Fibroblast of skin of back (primary cell): Measurements from ENCODE around the gene C12orf75.
"Not testable (repeated sequence)": the region's sequence is repeated elsewhere in the genome, so short reads cannot be mapped to it uniquely, and the experiment has no call there.

Experiments
- DNase-seq: peaks from one replicate; pipeline ENCODE4 v3.0.0-alpha.2; 2013

The C12orf75 gene

GRCh38 chr12:105336411-105336810, 5.9 kb downstream of the C12orf75 start:
- DNase-seq = no peak

GRCh38 chr12:105337391-105337790, 6.9 kb downstream of the C12orf75 start:
- no peak for DNase-seq

- peak; percentile 46 for DNase-seq
Measured at GRCh38 chr12:105338966-105339365, 8.5 kb downstream of the C12orf75 start.

GRCh38 chr12:105341010-105341409, 10.5 kb downstream of the C12orf75 start:
- DNase-seq = no peak

- not testable (repeated sequence) for DNase-seq
Measured at GRCh38 chr12:105341620-105342019, 11.1 kb downstream of the C12orf75 start.

- no peak for DNase-seq
Measured at GRCh38 chr12:105342464-105342863, 12.0 kb downstream of the C12orf75 start.

GRCh38 chr12:105343836-105344235, 13.3 kb downstream of the C12orf75 start:
- no peak for DNase-seq

- no peak for DNase-seq
Measured at GRCh38 chr12:105347499-105347898, 17.0 kb downstream of the C12orf75 start.

GRCh38 chr12:105348142-105348541, 17.7 kb downstream of the C12orf75 start:
- DNase-seq = no peak

GRCh38 chr12:105348561-105348960, 18.1 kb downstream of the C12orf75 start:
- no peak for DNase-seq

GRCh38 chr12:105349138-105349537, 18.6 kb downstream of the C12orf75 start:
- no peak for DNase-seq

- DNase-seq = no peak
Measured at GRCh38 chr12:105351523-105351922, 21.0 kb downstream of the C12orf75 start.

- DNase-seq = no peak
Measured at GRCh38 chr12:105352052-105352451, 21.6 kb downstream of the C12orf75 start.

- no peak for DNase-seq
Measured at GRCh38 chr12:105352940-105353635, 22.6 kb downstream of the C12orf75 start.

GRCh38 chr12:105355752-105356151, 25.3 kb downstream of the C12orf75 start:
- DNase-seq = peak; percentile 73

GRCh38 chr12:105357162-105357691, 26.7 kb downstream of the C12orf75 start:
- DNase-seq = no peak

GRCh38 chr12:105358789-105359188, 28.3 kb downstream of the C12orf75 start:
- DNase-seq = no peak

GRCh38 chr12:105359856-105360255, 29.4 kb downstream of the C12orf75 start:
- no peak for DNase-seq

GRCh38 chr12:105363890-105364289, 33.4 kb downstream of the C12orf75 start:
- no peak for DNase-seq

GRCh38 chr12:105365231-105365630, 34.7 kb downstream of the C12orf75 start:
- DNase-seq = no peak

- DNase-seq = no peak
Measured at GRCh38 chr12:105368047-105368646, 37.7 kb downstream of the C12orf75 start.

GRCh38 chr12:105369014-105369413, 38.5 kb downstream of the C12orf75 start:
- DNase-seq = peak; percentile 83

GRCh38 chr12:105374303-105374702, 43.8 kb downstream of the C12orf75 start:
- no peak for DNase-seq

GRCh38 chr12:105377077-105377476, 46.6 kb downstream of the C12orf75 start:
- DNase-seq = no peak
